Mesothelial cell of epicardium (in vitro differentiated cells): ENCODE measurements around the gene BICD2. TPM values are rescaled to one million over a fixed set of nuclear protein-coding genes. Genes with fewer than 3 reads are reported as not detected.
A peak's percentile ranks its signal among the peaks of the same experiment; 100 is the strongest.

Source experiments
- DNase-seq, 2 experiments: peaks; one replicate each; pipeline ENCODE4 v3.0.0; 2021; ENCODE audit warnings: low spot score in 2 of 2; ENCODE audit not compliant: unreplicated experiment in 2 of 2
- H3K27ac Mint-ChIP-seq: 2 replicates; pipeline ENCODE4 v1.8.0; 2021; ENCODE audit warnings: mixed read lengths
- H3K27me3 Mint-ChIP-seq: 2 replicates; pipeline ENCODE4 v1.8.0; 2021; ENCODE audit warnings: low read depth, mixed read lengths
- H3K36me3 Mint-ChIP-seq: 2 replicates; pipeline ENCODE4 v1.8.0; 2021; ENCODE audit warnings: mixed read lengths
- H3K4me1 Mint-ChIP-seq: 2 replicates; pipeline ENCODE4 v1.8.0; 2021; ENCODE audit warnings: mixed read lengths
- H3K4me3 Mint-ChIP-seq: 2 replicates; pipeline ENCODE4 v1.8.0; 2021; ENCODE audit warnings: mild to moderate bottlenecking, moderate library complexity, mixed read lengths
- H3K9me3 Mint-ChIP-seq: 2 replicates; pipeline ENCODE4 v1.8.0; 2021; ENCODE audit warnings: mixed read lengths
- CTCF ChIP-seq: fragments of 200-600 bp; sonication (generic); IDR thresholded peaks from one replicate; pipeline ENCODE4 v1.5.0; 2021; ENCODE audit warnings: antibody characterized with exemption; ENCODE audit not compliant: unreplicated experiment
- total RNA-seq: library from RNA; stranded (reverse); gene quantifications from 3 replicates; pipeline ENCODE4 v1.2.1, GENCODE V29; 2021

Gene BICD2
- total RNA-seq, 1 donor from 2014 or later: 30.2 TPM

GRCh38 chr9:92669527-92669889 lies 95.1 kb downstream of the BICD2 start:
- peak in 1 of 2 experiments; percentile 49 for DNase-seq
- Mint-ChIP-seq H3K27ac (peak overlapping the region; percentile 92), H3K4me3 (peak overlapping the region; percentile 95), H3K36me3 (peaks cover 1% of the 10 kb centered on the region), H3K27me3 (no peaks in the 10 kb centered on the region), H3K4me1 (peaks cover 24% of the 10 kb centered on the region), H3K9me3 (no peaks in the 10 kb centered on the region)
- no peak for TF ChIP-seq CTCF

DNA sequence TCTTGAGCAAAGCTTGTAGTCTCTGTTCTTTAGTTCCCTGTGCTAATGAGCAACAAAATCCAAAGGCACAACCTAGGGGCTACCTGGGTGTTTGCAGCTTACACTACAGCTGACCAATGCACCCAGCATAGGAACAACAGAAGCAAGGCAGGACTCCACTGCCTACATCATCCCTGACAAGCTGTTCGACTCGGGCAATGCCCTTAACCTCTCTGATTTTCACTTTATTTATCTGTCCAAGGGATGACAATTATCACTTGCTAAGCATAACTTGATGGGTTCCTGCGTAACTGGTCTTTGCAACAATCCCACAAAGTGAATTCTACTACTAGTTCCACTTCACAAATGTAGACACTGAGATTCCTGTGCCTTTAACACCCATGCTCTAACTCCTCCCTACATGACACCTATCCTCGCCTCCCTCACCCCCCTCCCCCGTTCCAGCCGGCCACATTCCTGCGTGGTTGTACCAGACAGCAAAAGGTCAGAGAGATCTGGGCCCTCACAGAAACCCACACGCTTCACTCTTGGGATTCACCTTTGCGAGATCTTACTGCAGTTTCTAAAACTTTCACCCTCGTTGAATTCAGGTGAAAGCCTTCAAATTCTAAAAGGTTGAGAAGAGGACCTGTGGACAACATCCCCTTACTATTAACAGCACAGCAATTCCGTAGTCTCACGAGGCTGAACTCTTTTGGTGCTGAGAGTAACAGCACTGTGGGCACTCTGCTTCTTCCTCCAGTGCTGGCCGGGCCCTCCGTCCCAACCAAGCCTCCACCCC lies 95.7 kb downstream of the BICD2 start:
- H3K9me3 Mint-ChIP-seq: no peaks in the 10 kb centered on the region
- no peaks in the 10 kb centered on the region for H3K27me3 Mint-ChIP-seq
- H3K27ac Mint-ChIP-seq: peak overlapping the region; percentile 92
- peaks cover 1% of the 10 kb centered on the region for H3K36me3 Mint-ChIP-seq
- DNase-seq: no peak
- peak overlapping the region; percentile 95 for H3K4me3 Mint-ChIP-seq
- H3K4me1 Mint-ChIP-seq: peaks cover 24% of the 10 kb centered on the region
- TF ChIP-seq CTCF: no peak

GRCh38 chr9:92666912-92667532 lies 97.6 kb downstream of the BICD2 start:
- peaks cover 1% of the 10 kb centered on the region for H3K36me3 Mint-ChIP-seq
- no peak overlapping the region for H3K4me3 Mint-ChIP-seq
- H3K27ac Mint-ChIP-seq: no peak overlapping the region
- peaks cover 24% of the 10 kb centered on the region for H3K4me1 Mint-ChIP-seq
- DNase-seq: no peak
- no peaks in the 10 kb centered on the region for H3K9me3 Mint-ChIP-seq
- TF ChIP-seq CTCF: no peak
- no peaks in the 10 kb centered on the region for H3K27me3 Mint-ChIP-seq

DNA sequence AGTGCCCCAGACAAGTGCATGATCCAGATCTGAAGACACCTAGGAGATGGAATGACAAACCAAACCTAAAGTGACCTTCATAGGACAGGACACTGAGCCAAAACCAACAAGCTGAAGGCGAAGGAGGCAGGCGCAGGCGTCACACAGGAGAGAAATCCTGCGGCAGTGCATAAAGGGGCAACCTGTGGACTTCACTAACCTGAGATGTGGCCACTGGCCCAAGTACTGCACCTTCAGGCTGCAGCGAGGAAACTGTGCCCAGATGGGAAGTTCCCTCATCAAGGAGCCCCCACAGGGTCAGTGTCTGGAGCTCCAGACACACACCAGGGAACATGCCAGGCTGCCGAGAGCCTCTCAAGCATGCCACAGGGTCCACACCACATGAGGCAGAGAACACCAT lies 98.4 kb downstream of the BICD2 start:
- H3K36me3 Mint-ChIP-seq: peaks cover 1% of the 10 kb centered on the region
- no peaks in the 10 kb centered on the region for H3K27me3 Mint-ChIP-seq
- H3K27ac Mint-ChIP-seq: peak overlapping the region; percentile 57
- peaks cover 22% of the 10 kb centered on the region for H3K4me1 Mint-ChIP-seq
- no peaks in the 10 kb centered on the region for H3K9me3 Mint-ChIP-seq
- no peak overlapping the region for H3K4me3 Mint-ChIP-seq
- DNase-seq: no peak
- TF ChIP-seq CTCF: no peak

DNA sequence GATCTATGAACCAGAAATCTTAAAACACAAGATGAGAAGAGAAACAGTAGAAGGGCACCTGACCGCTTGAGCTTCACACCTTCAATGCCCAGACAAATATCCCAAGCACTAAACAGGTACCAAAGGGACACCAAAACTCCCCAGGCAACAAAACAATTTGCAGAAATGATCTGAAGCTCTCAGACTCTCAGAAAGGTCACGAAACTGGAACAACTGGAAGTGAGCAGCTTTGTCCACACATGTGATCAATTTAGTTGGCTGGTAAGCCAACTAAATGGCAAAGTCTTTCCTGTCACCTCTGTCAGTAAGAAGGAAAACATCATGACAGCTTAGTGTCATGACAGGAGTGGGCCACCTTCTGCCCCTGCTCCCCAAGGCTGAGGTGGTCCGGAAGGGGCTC lies 98.8 kb downstream of the BICD2 start:
- no peak for DNase-seq
- H3K27ac Mint-ChIP-seq: peak overlapping the region; percentile 57
- TF ChIP-seq CTCF: no peak
- no peaks in the 10 kb centered on the region for H3K9me3 Mint-ChIP-seq
- peaks cover 1% of the 10 kb centered on the region for H3K36me3 Mint-ChIP-seq
- no peaks in the 10 kb centered on the region for H3K27me3 Mint-ChIP-seq
- H3K4me3 Mint-ChIP-seq: no peak overlapping the region
- H3K4me1 Mint-ChIP-seq: peaks cover 21% of the 10 kb centered on the region
